HG03196 (cell line): Measurements from ENCODE around the gene GXYLT2.

Experiments used
- ATAC-seq: cut with Tn5 transposase; IDR thresholded peaks from one replicate; pipeline ENCODE4 v1.9.1; 2021; ENCODE audit not compliant: unreplicated experiment

Gene GXYLT2

GRCh38 chr3:72930754-72931153 lies 42.9 kb downstream of the GXYLT2 start:
- no peak for ATAC-seq

GRCh38 chr3:72932416-72932815 lies 44.6 kb downstream of the GXYLT2 start:
- ATAC-seq = no peak

- ATAC-seq = peak; percentile 63
Measured at GRCh38 chr3:72938471-72939265, 50.8 kb downstream of the GXYLT2 start.

- ATAC-seq = no peak
Measured at GRCh38 chr3:72941245-72941644, 53.4 kb downstream of the GXYLT2 start.

GRCh38 chr3:72942427-72942826 lies 54.6 kb downstream of the GXYLT2 start:
- no peak for ATAC-seq

- ATAC-seq = no peak
Measured at GRCh38 chr3:72944696-72945095, 56.9 kb downstream of the GXYLT2 start.

GRCh38 chr3:72947715-72948490 lies 60.1 kb downstream of the GXYLT2 start:
- ATAC-seq = no peak

GRCh38 chr3:72949016-72949415 lies 61.2 kb downstream of the GXYLT2 start:
- no peak for ATAC-seq

GRCh38 chr3:72950372-72950771 lies 62.5 kb downstream of the GXYLT2 start:
- ATAC-seq = no peak

- ATAC-seq = no peak
Measured at GRCh38 chr3:72950801-72951200, 63.0 kb downstream of the GXYLT2 start.

GRCh38 chr3:72951259-72951722 lies 63.4 kb downstream of the GXYLT2 start:
- peak; percentile 50 for ATAC-seq

- no peak for ATAC-seq
Measured at GRCh38 chr3:72953325-72953956, 65.6 kb downstream of the GXYLT2 start.

- no peak for ATAC-seq
Measured at GRCh38 chr3:72957297-72957696, 69.5 kb downstream of the GXYLT2 start.

- ATAC-seq = no peak
Measured at GRCh38 chr3:72959336-72959735, 71.5 kb downstream of the GXYLT2 start.

GRCh38 chr3:72960812-72961518 lies 73.1 kb downstream of the GXYLT2 start:
- ATAC-seq = no peak

- ATAC-seq = no peak
Measured at GRCh38 chr3:72961752-72962151, 73.9 kb downstream of the GXYLT2 start.

- no peak for ATAC-seq
Measured at GRCh38 chr3:72962317-72962716, 74.5 kb downstream of the GXYLT2 start.

GRCh38 chr3:72964633-72965032 lies 76.8 kb downstream of the GXYLT2 start:
- ATAC-seq = no peak

- no peak for ATAC-seq
Measured at GRCh38 chr3:72968266-72968664, 80.4 kb downstream of the GXYLT2 start.

- ATAC-seq = no peak
Measured at GRCh38 chr3:72969766-72970165, 81.9 kb downstream of the GXYLT2 start.

- ATAC-seq = no peak
Measured at GRCh38 chr3:72970942-72971341, 83.1 kb downstream of the GXYLT2 start.
